Measurements from ENCODE around the gene ANKRD55.

Gene ANKRD55

GRCh38 chr5:56078278-56079156, 154.6 kb downstream of the ANKRD55 start:
- H3K4me1 ChIP-seq (ENCODE audit: control insufficient read depth, insufficient read depth, low read length) = no peaks in the 10 kb centered on the region
- no peaks in the 10 kb centered on the region for H3K36me3 ChIP-seq (ENCODE audit: control insufficient read depth in 2 of 2, insufficient read depth in 1 of 2, low read length in 2 of 2)
- no peaks in the 10 kb centered on the region for H3K9me3 ChIP-seq (ENCODE audit: control insufficient read depth, insufficient read depth, low read depth, low read length)
- H3K4me3 ChIP-seq (ENCODE audit: low read depth, low read length) = no peak overlapping the region
- H3K27ac ChIP-seq (ENCODE audit: extremely low read depth, low read depth, low read length) = no peak overlapping the region
- TF ChIP-seq ZNF785 (tag by site-specific recombination; IDR thresholded peaks at IDR 0.05) = no peak
- no peak for TF ChIP-seq ZIC2 (tag by site-specific recombination; IDR thresholded peaks at IDR 0.05)
- TF ChIP-seq ZNF404 (tag by site-specific recombination; IDR thresholded peaks at IDR 0.05) = no peak
- no peak for TF ChIP-seq PATZ1 (tag by site-specific recombination; IDR thresholded peaks at IDR 0.05)
- no peak for TF ChIP-seq ZNF658 (tag by site-specific recombination; IDR thresholded peaks at IDR 0.05)
- no peak for TF ChIP-seq ZNF555 (tag by site-specific recombination; conservative IDR thresholded peaks at IDR 0.05)
- TF ChIP-seq ZBTB21 (tag by site-specific recombination; IDR thresholded peaks at IDR 0.05) = no peak
- no peak for TF ChIP-seq ZNF423 (tag by site-specific recombination; IDR thresholded peaks at IDR 0.05)
- TF ChIP-seq ZNF211 (tag by site-specific recombination; IDR thresholded peaks at IDR 0.05; ENCODE audit: low read depth) = no peak
- no peak for TF ChIP-seq KLF8 (tag by site-specific recombination; IDR thresholded peaks at IDR 0.05)
- no peak for TF ChIP-seq PRDM10 (tag by site-specific recombination; IDR thresholded peaks at IDR 0.05)
- no peak for TF ChIP-seq ZNF560 (tag by site-specific recombination; IDR thresholded peaks at IDR 0.05; ENCODE audit: borderline replicate concordance)
- no peak for TF ChIP-seq ZNF701 (tag by site-specific recombination; IDR thresholded peaks at IDR 0.05)
- no peak for TF ChIP-seq ZNF280C (tag by site-specific recombination; IDR thresholded peaks at IDR 0.05)
- no peak for TF ChIP-seq ZNF624 (tag by site-specific recombination; IDR thresholded peaks at IDR 0.05)
- TF ChIP-seq ZNF544 (tag by site-specific recombination; IDR thresholded peaks at IDR 0.05) = no peak
- TF ChIP-seq ZNF596 (tag by site-specific recombination; IDR thresholded peaks at IDR 0.05) = no peak
- no peak for TF ChIP-seq HOXA7 (CRISPR knock-in tag; IDR thresholded peaks at IDR 0.05; ENCODE audit: borderline replicate concordance)
- ChIA-PET CTCF (no interaction called here), POLR2A (no interaction called here)

Data from HEK293 (cell line).